ENCODE data around the gene ABLIM3.
A peak's percentile ranks its signal among the peaks of the same experiment; 100 is the strongest.
"Not testable (repeated sequence)": the region's sequence is repeated elsewhere in the genome, so short reads cannot be mapped to it uniquely, and the experiment has no call there.

The ABLIM3 gene

DNA sequence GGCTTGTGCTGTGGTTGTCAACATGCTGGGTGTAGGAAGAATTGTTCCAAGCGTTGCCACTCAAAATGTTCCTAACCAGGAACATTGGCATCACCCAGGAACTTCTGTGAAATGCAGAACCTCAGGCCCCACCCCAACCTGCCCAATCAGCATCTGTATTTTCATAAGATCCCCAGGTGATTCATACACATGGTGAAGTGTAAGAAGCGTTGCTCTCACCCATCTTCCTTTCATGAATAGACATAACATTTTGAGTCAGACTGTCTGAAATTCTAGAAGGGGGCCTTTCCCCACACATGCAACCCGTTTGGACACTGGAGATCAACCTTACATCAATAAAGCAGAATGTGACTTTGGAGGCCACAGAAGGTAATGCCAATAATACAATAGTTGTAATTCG, 121.0 kb downstream of the ABLIM3 start:
- no peak for DNase-seq

DNA sequence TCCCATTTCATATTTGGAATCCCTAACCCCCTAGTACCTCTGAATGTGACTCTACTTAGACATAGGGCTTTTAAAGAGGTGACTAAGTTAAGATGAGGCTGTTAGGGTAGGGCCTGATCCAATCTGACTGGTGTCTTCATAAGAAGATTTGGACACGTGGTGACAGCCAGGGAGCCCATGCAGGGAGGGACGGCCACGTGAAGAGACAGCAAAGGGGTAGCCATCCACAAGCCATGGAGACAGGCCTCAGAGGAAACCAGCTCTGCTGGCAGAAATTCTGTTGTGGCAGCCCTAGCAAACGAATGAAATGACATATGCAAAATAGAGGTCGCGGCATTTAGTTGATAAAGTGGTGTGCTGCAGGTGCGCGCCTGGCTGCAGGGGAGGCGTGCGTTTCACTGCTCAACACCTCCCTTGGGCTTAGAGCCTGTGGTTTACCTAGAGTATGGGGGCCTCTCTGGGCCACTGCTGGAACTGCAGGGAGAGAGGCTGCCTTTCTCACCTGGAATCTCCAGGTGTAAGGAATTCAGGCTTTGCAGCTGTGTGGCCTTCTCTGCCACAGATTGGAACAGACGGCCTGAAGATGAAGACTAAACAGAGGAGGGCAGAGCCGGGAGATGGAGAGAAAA, 123.3 kb downstream of the ABLIM3 start:
- peak; percentile 84 for DNase-seq

- no peak for DNase-seq
These were observed 123.8 kb downstream of the ABLIM3 start for GRCh38 chr5:149265068-149265465.

GRCh38 chr5:149265597-149265996, 124.3 kb downstream of the ABLIM3 start:
- DNase-seq: no peak

GRCh38 chr5:149267241-149267973, 126.1 kb downstream of the ABLIM3 start:
- no peak for DNase-seq

DNA sequence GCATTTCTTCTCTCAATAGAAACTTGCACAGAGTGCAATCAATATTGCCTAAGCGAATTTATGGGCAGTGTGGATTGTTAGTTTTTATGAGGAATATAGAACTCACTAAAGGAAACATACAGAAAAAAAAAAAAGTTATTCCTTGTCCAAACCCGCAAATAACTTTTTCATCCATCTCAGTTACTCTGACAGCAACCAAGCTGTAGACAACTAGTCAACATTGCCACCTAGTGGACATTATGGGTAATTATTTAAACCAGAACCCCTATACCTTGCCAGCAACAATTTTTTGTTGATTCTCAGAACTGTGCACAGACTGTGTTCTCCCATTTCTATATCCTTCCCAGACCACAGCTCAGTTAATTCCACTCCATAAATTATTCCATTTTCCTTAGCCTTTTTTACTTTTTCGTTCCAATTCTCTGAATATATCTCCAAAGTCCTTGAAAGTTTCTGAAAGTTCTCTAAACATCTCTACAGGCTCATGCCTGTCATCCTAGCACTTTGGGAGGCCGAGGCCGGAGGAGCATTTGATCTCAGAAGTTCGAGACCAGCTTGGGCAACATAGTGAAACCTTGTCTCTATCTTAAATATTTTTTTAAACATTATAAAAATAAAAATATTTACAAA, 127.8 kb downstream of the ABLIM3 start:
- DNase-seq: peak; percentile 64

- DNase-seq: peak; percentile 45
These were observed 130.0 kb downstream of the ABLIM3 start for GRCh38 chr5:149271195-149271715.

GRCh38 chr5:149271716-149272563, 130.6 kb downstream of the ABLIM3 start, which contains the start of gene AFAP1L1:
AFAP1L1 (plus strand) TSS chr5:149271859; CDS start chr5:149271969, 110 bp downstream.
- DNase-seq: peak; percentile 86

- DNase-seq: not testable (repeated sequence)
These were observed 131.5 kb downstream of the ABLIM3 start for GRCh38 chr5:149272781-149273180.

GRCh38 chr5:149273237-149273636, 131.9 kb downstream of the ABLIM3 start:
- no peak for DNase-seq

GRCh38 chr5:149273950-149274349, 132.7 kb downstream of the ABLIM3 start:
- DNase-seq: no peak

DNA sequence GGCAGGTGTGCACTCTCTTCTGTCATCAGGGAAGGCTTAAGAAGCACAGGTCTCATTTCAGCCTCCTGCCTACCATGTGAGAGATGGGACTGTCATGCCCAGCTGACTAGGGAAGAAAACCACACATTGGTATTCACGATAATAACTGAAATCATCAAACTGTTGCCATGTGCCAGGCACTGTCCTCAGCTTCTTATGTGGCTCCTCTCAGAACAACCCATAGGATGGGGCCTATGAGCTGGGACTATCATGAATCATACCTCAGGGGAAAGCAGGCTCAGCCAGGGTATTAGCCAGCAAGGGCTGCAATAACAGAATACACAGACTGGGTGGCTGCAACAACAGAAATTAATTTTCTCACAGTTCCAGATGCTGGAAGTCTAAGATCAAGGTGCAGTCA, 133.6 kb downstream of the ABLIM3 start:
- no peak for DNase-seq

DNA sequence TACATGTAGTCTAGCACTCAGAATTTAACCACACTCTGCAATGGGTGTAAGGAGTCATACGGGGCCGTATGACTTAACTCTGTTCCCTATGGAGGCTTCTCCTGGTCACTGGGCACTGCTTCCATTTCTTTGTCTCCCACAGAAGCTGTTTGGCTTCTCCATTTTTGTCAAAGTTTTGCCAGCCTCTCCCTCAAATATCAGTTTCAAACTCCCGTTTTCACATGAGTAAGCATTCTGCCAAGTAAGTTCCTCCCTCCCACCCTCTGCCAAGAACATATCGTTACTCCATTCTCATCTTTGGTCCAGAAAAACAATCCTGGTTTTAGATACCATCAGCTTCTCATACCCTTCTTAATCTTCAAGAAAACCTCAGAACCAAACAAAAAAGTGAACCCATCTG, 136.5 kb downstream of the ABLIM3 start:
- no peak for DNase-seq

GRCh38 chr5:149278451-149279210, 137.3 kb downstream of the ABLIM3 start:
- no peak for DNase-seq

DNA sequence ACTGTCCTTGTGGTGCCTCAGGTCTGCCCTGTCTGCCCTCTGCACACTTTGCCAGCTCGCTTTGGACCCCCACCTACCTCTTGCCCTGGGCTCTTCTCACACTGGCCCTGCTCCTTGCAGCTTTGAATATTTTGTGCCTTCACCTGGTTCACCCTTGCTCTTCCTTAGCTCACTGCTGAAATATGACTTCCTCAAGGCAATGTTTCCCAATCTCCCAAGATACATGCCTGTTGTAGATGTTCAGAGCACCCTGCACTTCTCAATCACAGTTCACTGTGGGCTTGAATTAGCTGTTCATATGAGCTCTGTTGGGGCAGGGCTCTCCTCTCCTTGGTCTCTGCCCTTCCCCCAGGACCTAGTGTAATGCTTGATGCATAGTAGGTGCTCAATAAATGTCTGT, 138.4 kb downstream of the ABLIM3 start:
- DNase-seq: no peak

- DNase-seq: peak; percentile 8
These were observed 138.8 kb downstream of the ABLIM3 start for GRCh38 chr5:149280124-149280523.

DNA sequence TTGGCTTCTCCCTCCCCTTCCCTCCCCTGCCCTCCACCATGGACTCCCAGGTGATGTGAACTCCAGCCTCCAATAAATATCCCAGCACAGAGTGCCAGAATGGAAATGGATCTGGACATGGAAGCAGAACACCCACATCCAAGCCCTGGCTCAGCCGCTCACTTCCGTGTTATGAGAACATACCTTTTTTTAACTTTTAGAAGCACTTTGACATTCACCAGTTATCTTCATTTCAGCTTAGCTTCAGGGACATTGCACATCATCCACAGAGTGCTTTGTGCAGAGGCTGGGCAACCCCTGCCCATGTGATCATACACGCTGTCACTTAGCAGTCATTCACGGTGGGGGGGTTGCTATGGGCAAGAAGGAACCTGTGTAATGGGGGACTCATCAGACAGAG, 139.5 kb downstream of the ABLIM3 start:
- DNase-seq: no peak

GRCh38 chr5:149282027-149282965, 141.0 kb downstream of the ABLIM3 start:
- no peak for DNase-seq

DNA sequence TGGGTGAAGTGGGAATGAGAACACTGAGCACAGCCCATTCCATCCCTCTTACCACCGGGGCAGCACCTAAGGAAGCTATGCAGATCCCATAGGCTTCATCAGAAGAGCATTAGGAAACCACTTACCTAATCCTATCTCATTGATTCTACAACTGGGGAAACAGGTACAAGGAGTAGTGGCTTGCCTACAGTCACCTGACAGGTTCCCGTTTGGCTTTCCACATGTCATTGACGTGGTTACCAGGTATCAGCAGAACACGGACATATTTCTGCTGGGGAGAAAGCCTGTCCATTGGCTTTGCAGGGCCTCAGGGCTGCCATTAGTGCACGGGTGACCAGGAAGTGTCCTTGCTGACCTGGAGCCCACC, 141.7 kb downstream of the ABLIM3 start:
- DNase-seq: peak; percentile 50

GRCh38 chr5:149283626-149284480, 142.6 kb downstream of the ABLIM3 start:
- peak; percentile 92 for DNase-seq
